Stomach smooth muscle (tissue), 2 donors: ENCODE measurements around the gene NME7.

Source experiments
- H3K27ac ChIP-seq: one replicate; pipeline ENCODE4 v1.7.0; 2013; ENCODE audit warnings: mild to moderate bottlenecking, low read length, inconsistent platforms
- H3K27me3 ChIP-seq, 2 donors: one replicate each; pipeline ENCODE4 v1.7.0; 2013; ENCODE audit warnings: low read length in 2 of 2; ENCODE audit not compliant: insufficient read depth in 2 of 2, control insufficient read depth in 1 of 2
- H3K36me3 ChIP-seq, 2 donors: one replicate each; pipeline ENCODE4 v1.7.0; 2013; ENCODE audit warnings: low read length in 2 of 2; ENCODE audit not compliant: control insufficient read depth in 2 of 2, insufficient read depth in 2 of 2
- H3K4me1 ChIP-seq: one replicate; pipeline ENCODE4 v1.7.0; 2013; ENCODE audit warnings: low read length; ENCODE audit not compliant: control insufficient read depth, insufficient read depth
- H3K4me3 ChIP-seq, 2 donors: one replicate each; pipeline ENCODE4 v1.7.0; 2013; ENCODE audit warnings: low read length in 2 of 2
- H3K9ac ChIP-seq, 2 donors: one replicate each; pipeline ENCODE4 v1.7.0; 2013; ENCODE audit warnings: low read length in 2 of 2, mild to moderate bottlenecking in 1 of 2
- H3K9me3 ChIP-seq, 2 donors: one replicate each; pipeline ENCODE4 v1.7.0; 2013; ENCODE audit warnings: low read length in 2 of 2; ENCODE audit not compliant: control insufficient read depth in 2 of 2
- donor health status: healthy.
- donor health status: Pancreatic carcinoma.

NME7 gene

DNA sequence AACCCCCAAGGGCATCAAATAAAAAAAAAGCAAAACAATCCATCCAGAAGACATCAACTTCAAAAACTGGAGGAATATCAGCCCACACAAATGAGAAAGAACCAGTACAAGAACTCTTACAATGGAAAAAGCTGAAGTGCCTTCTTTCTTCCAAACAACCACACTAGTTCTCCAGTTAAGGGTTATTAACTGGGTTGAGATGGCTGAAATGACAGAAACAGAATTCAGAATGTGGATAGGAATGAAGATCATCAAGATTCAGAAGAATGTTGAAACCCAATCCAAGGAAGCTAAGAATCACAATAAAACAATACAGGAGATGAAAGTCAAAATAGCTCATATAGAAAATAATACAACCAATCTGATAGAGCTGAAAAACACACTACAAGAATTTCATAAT lies 104.5 kb downstream of the NME7 start:
- peaks cover 0 to 2% of the 10 kb centered on the region in 2 donors for H3K36me3 ChIP-seq
- H3K9ac ChIP-seq = no peak overlapping the region
- H3K4me1 ChIP-seq = no peaks in the 10 kb centered on the region
- H3K4me3 ChIP-seq = no peak overlapping the region
- H3K27me3 ChIP-seq = no peaks in the 10 kb centered on the region
- H3K9me3 ChIP-seq = no peaks in the 10 kb centered on the region
- no peak overlapping the region for H3K27ac ChIP-seq

DNA sequence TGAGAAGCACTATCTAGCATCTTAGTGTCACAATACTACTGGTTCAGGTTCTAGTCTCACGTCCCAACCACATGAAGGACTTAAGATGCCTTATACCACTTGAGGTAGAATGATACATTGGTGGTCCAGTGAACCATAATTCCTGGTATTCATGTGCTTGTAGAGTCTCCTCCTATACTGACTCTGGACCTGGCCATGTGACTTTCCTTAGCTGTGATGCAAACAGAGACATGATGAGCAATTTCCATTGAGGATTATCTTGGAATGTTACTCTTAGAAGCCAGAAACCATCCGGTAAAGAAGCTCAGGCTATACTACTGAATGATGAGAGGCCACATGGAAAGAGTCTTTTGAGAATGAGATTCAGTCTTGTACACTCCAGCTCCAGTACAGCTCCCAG lies 105.7 kb downstream of the NME7 start:
- H3K9ac ChIP-seq = no peak overlapping the region
- H3K27ac ChIP-seq = no peak overlapping the region
- no peaks in the 10 kb centered on the region for H3K9me3 ChIP-seq
- H3K36me3 ChIP-seq = peaks cover 0 to 2% of the 10 kb centered on the region in 2 donors
- no peak overlapping the region for H3K4me3 ChIP-seq
- H3K4me1 ChIP-seq = no peaks in the 10 kb centered on the region
- H3K27me3 ChIP-seq = no peaks in the 10 kb centered on the region

DNA sequence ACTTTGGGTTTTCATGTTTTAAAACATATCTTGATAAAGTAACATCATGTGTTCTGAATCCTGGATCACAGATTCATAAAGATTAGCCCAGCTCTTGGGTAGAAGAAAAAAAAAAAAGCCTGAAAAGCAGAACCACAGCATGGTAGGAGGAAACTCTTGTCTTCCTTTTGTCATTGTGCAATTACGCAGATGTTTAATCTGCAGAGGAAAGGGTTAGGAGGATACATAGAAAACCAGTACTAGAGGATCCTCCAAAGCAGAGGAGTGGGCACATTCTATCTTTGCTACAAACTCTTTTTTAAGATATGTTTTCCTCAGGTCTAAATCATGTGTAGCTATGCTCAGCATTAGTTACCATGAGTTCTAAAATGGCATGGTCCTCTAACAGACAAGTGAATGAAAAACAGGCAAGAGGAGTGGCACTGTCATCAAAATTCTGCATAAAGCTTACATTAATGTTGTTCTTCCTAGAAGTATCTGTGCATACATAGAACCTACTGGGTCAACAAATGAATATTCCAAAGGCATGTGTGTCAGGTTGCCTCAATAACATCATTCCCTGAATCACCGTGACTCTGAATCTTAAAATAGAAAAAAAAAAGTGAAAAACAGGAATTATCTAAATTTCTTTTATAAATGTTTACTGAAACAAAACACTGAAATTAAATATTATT lies 107.0 kb downstream of the NME7 start:
- no peaks in the 10 kb centered on the region for H3K4me1 ChIP-seq
- H3K27ac ChIP-seq = no peak overlapping the region
- peaks cover 0 to 2% of the 10 kb centered on the region in 2 donors for H3K36me3 ChIP-seq
- H3K9ac ChIP-seq = no peak overlapping the region
- H3K9me3 ChIP-seq = no peaks in the 10 kb centered on the region
- H3K4me3 ChIP-seq = no peak overlapping the region
- no peaks in the 10 kb centered on the region for H3K27me3 ChIP-seq

DNA sequence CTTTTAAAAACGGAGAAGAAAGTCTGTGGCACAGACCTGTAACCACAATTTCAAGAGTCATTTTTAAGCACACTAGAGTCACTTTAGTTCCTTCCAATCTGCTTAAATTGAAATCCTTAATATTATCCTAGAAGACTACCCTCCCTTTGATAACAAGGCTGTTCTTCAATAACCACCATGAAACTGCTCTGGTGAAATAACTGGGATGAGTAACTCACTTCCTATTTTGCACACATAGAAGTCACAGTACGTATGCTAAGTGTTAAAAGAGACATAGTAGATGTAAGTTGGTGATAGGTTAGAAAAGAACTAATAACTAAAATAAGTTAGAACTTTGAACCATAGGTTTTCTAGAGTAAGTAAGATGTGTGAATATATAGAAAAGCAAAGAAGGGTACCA lies 107.8 kb downstream of the NME7 start:
- no peak overlapping the region for H3K4me3 ChIP-seq
- H3K27ac ChIP-seq = no peak overlapping the region
- no peak overlapping the region for H3K9ac ChIP-seq
- peaks cover 0 to 2% of the 10 kb centered on the region in 2 donors for H3K36me3 ChIP-seq
- no peaks in the 10 kb centered on the region for H3K4me1 ChIP-seq
- no peaks in the 10 kb centered on the region for H3K27me3 ChIP-seq
- no peaks in the 10 kb centered on the region for H3K9me3 ChIP-seq

DNA sequence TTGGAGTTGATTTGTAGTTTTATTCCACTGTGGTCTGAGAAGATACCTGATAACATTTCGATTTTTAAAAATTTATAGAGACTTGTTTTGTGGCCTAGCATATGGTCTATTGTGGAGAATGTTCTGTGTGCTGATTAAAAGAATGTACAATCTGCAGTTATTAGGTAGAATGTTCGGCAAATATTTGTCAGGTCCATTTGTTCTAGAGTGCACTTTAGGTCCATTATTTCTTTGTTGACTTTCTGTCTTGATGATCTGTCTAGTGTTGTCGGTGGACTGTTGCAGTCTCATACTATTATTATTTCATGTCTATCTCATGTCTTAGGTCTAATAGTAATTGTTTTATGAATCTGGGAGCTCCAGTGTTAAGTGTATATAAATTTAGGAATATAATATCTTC lies 116.8 kb downstream of the NME7 start:
- no peaks in the 10 kb centered on the region for H3K4me1 ChIP-seq
- no peaks in the 10 kb centered on the region for H3K27me3 ChIP-seq
- no peak overlapping the region for H3K9ac ChIP-seq
- no peaks in the 10 kb centered on the region for H3K36me3 ChIP-seq
- H3K9me3 ChIP-seq = no peaks in the 10 kb centered on the region
- no peak overlapping the region for H3K27ac ChIP-seq
- no peak overlapping the region for H3K4me3 ChIP-seq

DNA sequence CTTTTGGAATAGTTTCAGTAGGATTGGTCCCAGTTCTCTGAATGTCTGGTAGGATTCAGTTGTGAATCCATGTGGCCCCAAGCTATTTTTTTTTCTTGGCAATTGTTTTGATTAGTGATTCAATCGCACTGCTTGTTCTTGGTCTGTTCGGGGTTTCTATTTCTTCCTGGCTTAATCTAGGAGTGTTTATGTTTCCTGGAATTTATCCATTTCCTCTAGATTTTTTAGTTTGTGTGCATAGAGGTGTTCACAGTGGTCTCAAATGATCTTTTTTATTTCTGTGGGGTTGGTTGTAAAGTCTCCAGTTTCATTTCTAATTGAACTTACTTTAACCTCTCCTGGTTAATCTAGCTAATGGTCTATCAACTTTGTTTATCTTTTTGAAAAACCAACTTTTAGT lies 117.6 kb downstream of the NME7 start:
- H3K9me3 ChIP-seq = no peaks in the 10 kb centered on the region
- no peak overlapping the region for H3K4me3 ChIP-seq
- H3K27ac ChIP-seq = no peak overlapping the region
- H3K27me3 ChIP-seq = no peaks in the 10 kb centered on the region
- no peak overlapping the region for H3K9ac ChIP-seq
- H3K4me1 ChIP-seq = no peaks in the 10 kb centered on the region
- no peaks in the 10 kb centered on the region for H3K36me3 ChIP-seq

DNA sequence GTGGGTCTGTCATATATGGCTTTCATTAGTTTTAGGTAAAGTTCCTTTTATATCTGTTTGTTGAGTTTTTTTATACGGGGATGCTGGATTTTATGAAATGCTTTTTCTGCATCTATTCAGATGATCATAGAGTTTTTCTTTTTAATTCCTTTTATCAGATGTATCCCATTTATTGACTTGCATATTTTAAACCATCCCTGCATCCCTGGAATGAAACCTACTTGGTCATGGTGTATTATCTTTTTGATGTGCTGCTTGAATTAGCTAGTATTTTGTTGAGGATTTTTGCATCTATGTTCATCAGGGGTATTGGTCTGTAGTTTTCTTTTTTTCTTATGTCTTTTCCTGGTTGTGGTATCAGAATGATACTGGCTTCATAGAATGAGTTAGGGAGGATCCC lies 118.0 kb downstream of the NME7 start:
- no peak overlapping the region for H3K9ac ChIP-seq
- H3K27me3 ChIP-seq = no peaks in the 10 kb centered on the region
- no peaks in the 10 kb centered on the region for H3K4me1 ChIP-seq
- H3K27ac ChIP-seq = no peak overlapping the region
- no peak overlapping the region for H3K4me3 ChIP-seq
- no peaks in the 10 kb centered on the region for H3K36me3 ChIP-seq
- H3K9me3 ChIP-seq = no peaks in the 10 kb centered on the region

DNA sequence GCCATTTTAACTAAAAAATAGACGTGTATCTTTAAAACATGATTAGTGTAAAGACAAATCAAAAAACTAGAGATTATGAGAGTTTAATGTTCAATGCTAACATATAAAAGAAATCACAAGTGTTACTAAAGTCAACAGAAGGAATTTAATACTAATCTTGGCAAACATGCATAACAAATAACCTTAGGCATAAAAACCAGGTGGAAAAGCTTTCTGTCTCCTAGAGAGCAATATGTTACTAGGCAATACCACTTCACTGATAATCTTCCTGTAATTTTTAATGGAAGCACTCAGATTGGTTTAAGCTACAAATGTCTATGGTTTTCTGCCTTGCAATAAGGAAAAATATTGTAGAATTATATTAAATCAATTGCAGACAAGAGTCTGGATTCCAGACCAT lies 121.9 kb downstream of the NME7 start:
- Histone ChIP-seq H3K36me3 (no peaks in the 10 kb centered on the region), H3K9me3 (no peaks in the 10 kb centered on the region), H3K27ac (no peak overlapping the region), H3K4me1 (no peaks in the 10 kb centered on the region), H3K4me3 (no peak overlapping the region), H3K9ac (no peak overlapping the region), H3K27me3 (no peaks in the 10 kb centered on the region)

DNA sequence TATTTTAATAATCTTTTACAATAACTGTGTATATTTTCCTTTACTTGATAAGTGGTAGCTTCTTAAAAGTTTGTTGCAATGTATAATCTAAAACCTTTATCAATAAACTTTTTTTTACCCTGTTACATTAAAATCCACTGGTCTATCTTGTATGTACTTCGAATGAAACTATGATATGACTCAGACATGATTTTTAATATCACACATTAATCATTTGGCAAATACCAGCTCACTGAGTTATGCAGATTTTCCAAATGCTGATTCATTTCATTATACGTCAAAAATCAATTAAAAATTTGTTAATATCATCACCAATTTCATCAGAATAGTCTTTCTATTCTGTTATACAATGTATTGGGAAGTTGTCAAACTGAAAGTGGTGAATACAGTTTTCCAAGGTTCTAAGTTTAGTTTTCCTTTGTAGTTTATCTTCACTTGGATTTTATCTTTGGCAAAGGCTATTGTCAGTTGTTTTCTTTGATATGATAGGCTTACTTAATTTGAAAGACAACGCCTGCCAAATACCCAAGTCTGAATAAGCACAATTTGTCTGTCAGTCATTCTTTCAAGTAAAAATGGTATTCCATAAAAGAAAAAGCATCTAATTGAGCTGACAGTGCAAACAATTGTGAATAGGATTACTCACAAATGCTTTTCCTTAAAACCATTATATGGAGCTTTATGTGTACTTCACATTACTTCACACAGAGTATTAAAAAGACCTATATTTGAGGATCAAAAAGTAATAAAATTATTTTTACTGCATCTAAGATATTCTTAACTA lies 127.0 kb downstream of the NME7 start:
- Histone ChIP-seq H3K27ac (no peak overlapping the region), H3K36me3 (no peaks in the 10 kb centered on the region), H3K9ac (no peak overlapping the region)

DNA sequence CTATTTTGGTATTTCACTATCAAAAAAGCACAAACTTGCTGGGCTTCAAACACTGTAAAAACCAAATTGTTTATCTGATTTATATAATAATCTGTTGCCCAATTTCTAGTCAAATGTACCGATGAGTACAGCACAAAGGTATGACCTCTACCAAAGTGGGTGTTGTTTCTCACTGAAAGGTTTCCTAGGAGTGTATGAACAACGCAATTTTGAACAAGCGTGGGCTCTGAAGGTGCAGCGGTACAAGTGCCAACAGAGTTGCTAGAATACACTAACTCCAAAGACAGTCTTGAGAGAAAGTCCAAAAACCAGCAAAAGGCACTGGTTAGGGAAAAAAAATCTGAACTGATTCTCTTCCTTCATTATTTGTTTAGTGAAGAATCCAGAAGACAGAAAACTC lies 130.7 kb downstream of the NME7 start:
- Histone ChIP-seq H3K4me1 (no peaks in the 10 kb centered on the region), H3K27me3 (no peaks in the 10 kb centered on the region), H3K9me3 (no peaks in the 10 kb centered on the region), H3K36me3 (no peaks in the 10 kb centered on the region), H3K27ac (no peak overlapping the region), H3K4me3 (no peak overlapping the region), H3K9ac (no peak overlapping the region)

More for the DNA sequence above, 127.0 kb downstream of the NME7 start:
- Histone ChIP-seq H3K4me1 (no peaks in the 10 kb centered on the region), H3K9me3 (no peaks in the 10 kb centered on the region), H3K27me3 (no peaks in the 10 kb centered on the region), H3K4me3 (no peak overlapping the region)

DNA sequence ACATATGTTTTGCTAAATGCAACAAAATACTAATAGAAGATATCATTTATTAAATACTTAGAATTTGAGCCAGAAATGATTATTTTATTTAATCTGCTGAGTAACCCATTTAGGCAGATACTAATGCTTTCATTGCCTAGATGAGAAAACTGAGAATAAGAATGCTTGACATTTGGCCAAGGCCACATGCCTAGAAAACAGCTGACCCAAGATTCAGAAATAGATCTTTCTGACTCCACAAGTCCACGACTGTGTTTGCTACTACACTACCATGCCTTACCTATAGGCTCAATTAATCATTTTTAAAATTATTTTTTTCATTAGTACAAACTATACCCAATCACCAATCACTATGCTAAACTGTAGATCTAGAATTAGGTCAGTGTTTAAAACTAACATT lies 131.5 kb downstream of the NME7 start:
- Histone ChIP-seq H3K27ac (no peak overlapping the region), H3K4me1 (no peaks in the 10 kb centered on the region)

More for the DNA sequence above, 131.5 kb downstream of the NME7 start:
- H3K9ac ChIP-seq = no peak overlapping the region
- no peaks in the 10 kb centered on the region for H3K27me3 ChIP-seq
- H3K4me3 ChIP-seq = no peak overlapping the region
- H3K9me3 ChIP-seq = no peaks in the 10 kb centered on the region
- no peaks in the 10 kb centered on the region for H3K36me3 ChIP-seq
